ENCODE measurements around the gene WBP2.

The WBP2 gene

GRCh38 chr17:75855310-75856061, at the start of gene WBP2:
Gene WBP2 (minus strand): TSS chr17:75855335. CDS start chr17:75855297, 38 bp downstream.
- peak; percentile 99 for DNase-seq

GRCh38 chr17:75902406-75902805, 47.3 kb upstream of the WBP2 start:
- DNase-seq, result no peak

- DNase-seq, result no peak
Measured at GRCh38 chr17:75901727-75902126, 46.6 kb upstream of the WBP2 start.

- DNase-seq, result no peak
Measured at GRCh38 chr17:75900691-75901533, 45.8 kb upstream of the WBP2 start.

- no peak for DNase-seq
Measured at GRCh38 chr17:75899767-75900468, 44.8 kb upstream of the WBP2 start.

GRCh38 chr17:75899353-75899752, 44.2 kb upstream of the WBP2 start:
- no peak for DNase-seq

- no peak for DNase-seq
Measured at GRCh38 chr17:75898791-75899190, 43.7 kb upstream of the WBP2 start.

GRCh38 chr17:75898065-75898464, 42.9 kb upstream of the WBP2 start:
- DNase-seq, result no peak

GRCh38 chr17:75897160-75898019, 42.3 kb upstream of the WBP2 start:
- no peak for DNase-seq

- DNase-seq, result peak; percentile 55
Measured at GRCh38 chr17:75896415-75897159, 41.5 kb upstream of the WBP2 start, which contains the start of gene TRIM65. Gene TRIM65 (minus strand): TSS chr17:75896951. CDS start chr17:75896937, 14 bp downstream.

GRCh38 chr17:75895370-75896155, 40.4 kb upstream of the WBP2 start:
- DNase-seq, result no peak

GRCh38 chr17:75894049-75894733, 39.1 kb upstream of the WBP2 start:
- DNase-seq, result no peak

GRCh38 chr17:75893305-75894048, 38.3 kb upstream of the WBP2 start:
- DNase-seq, result no peak

GRCh38 chr17:75892556-75893224, 37.6 kb upstream of the WBP2 start:
- no peak for DNase-seq

- DNase-seq, result no peak
Measured at GRCh38 chr17:75891605-75892555, 36.7 kb upstream of the WBP2 start.

- DNase-seq, result no peak
Measured at GRCh38 chr17:75891022-75891604, 36.0 kb upstream of the WBP2 start.

- no peak for DNase-seq
Measured at GRCh38 chr17:75889454-75889853, 34.3 kb upstream of the WBP2 start.

Measured in NCI-H1105 (cell line).